ENCODE data around the gene CARD11.

GRCh38 chr7:3039787-3040186 lies 3.9 kb downstream of the CARD11 start:
- no peak for TF ChIP-seq POLR2A (IDR thresholded peaks at IDR 0.05)
- no peak for TF ChIP-seq CTCF (IDR thresholded peaks at IDR 0.05 in 8 of 11, conservative IDR thresholded peaks at IDR 0.05 in 3 of 11)
- no peak for TF ChIP-seq POLR2AphosphoS5 (IDR thresholded peaks at IDR 0.05)

All from spleen (tissue), 7 donors.